ENCODE measurements around the gene NXPH4.

Gene NXPH4

GRCh38 chr12:57182918-57183575, 33.5 kb upstream of the NXPH4 start:
- H3K4me3 ChIP-seq (replicated peaks in 1 of 2; ENCODE audit: low read depth in 2 of 2, low read length in 2 of 2), result no peak overlapping the region

DNA sequence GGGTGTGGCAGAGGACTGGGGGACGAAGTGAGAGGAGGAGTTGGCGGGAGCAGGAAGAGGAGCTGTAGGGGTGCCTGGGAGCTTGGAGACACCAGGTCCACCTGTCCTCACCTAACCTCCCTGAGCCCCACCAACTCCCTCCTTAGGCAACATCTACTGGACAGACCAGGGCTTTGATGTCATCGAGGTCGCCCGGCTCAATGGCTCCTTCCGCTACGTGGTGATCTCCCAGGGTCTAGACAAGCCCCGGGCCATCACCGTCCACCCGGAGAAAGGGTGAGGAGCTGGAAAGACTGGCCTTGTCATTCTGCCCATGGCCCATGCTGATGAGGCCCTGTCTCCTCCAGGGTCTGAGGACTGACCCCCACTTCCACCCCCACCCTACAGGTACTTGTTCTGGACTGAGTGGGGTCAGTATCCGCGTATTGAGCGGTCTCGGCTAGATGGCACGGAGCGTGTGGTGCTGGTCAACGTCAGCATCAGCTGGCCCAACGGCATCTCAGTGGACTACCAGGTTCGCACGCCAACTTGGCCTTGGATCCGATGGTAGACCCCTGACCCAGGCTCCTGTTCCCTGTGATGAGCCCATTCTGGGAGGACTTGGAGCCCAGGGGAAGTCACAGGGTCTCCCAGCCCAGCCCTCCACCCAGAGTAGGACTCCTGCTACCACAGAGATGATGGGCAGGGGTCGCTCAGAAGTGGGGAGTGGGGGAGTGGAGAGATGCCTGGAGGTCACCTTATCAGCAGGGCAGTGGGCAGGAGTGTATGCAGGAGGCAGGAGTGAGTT, 32.5 kb upstream of the NXPH4 start:
- H3K4me3 ChIP-seq (replicated peaks in 1 of 2; ENCODE audit: low read depth in 2 of 2, low read length in 2 of 2), result no peak overlapping the region
- DNase-seq (ENCODE audit: low read depth in 2 of 2), result no peak

More at GRCh38 chr12:57182918-57183575, 33.5 kb upstream of the NXPH4 start:
- TF ChIP-seq, protein P1, sequence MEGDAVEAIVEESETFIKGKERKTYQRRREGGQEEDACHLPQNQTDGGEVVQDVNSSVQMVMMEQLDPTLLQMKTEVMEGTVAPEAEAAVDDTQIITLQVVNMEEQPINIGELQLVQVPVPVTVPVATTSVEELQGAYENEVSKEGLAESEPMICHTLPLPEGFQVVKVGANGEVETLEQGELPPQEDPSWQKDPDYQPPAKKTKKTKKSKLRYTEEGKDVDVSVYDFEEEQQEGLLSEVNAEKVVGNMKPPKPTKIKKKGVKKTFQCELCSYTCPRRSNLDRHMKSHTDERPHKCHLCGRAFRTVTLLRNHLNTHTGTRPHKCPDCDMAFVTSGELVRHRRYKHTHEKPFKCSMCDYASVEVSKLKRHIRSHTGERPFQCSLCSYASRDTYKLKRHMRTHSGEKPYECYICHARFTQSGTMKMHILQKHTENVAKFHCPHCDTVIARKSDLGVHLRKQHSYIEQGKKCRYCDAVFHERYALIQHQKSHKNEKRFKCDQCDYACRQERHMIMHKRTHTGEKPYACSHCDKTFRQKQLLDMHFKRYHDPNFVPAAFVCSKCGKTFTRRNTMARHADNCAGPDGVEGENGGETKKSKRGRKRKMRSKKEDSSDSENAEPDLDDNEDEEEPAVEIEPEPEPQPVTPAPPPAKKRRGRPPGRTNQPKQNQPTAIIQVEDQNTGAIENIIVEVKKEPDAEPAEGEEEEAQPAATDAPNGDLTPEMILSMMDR (IDR thresholded peaks at IDR 0.05; ENCODE audit: low read depth, low read length), result peak; percentile 81
- peak; percentile 66 to 68 for DNase-seq (ENCODE audit: low read depth in 2 of 2)

DNA sequence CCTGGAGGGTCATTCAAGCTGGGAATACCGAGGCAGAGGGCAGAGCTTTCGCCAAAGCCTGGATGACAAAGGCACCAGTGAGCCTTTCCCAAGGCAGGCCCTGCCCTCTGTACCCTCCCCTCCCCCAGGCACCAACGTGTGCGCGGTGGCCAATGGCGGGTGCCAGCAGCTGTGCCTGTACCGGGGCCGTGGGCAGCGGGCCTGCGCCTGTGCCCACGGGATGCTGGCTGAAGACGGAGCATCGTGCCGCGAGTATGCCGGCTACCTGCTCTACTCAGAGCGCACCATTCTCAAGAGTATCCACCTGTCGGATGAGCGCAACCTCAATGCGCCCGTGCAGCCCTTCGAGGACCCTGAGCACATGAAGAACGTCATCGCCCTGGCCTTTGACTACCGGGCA, 31.2 kb upstream of the NXPH4 start:
- H3K4me3 ChIP-seq (replicated peaks in 1 of 2; ENCODE audit: low read depth in 2 of 2, low read length in 2 of 2), result no peak overlapping the region
- TF ChIP-seq, protein P1 (IDR thresholded peaks at IDR 0.05; ENCODE audit: low read depth, low read length), result no peak
- DNase-seq (ENCODE audit: low read depth in 2 of 2), result no peak

More for the DNA sequence above, 32.5 kb upstream of the NXPH4 start:
- TF ChIP-seq, protein P1 (IDR thresholded peaks at IDR 0.05; ENCODE audit: low read depth, low read length), result no peak

GRCh38 chr12:57185906-57186508, 30.6 kb upstream of the NXPH4 start:
- no peak overlapping the region for H3K4me3 ChIP-seq (replicated peaks in 1 of 2; ENCODE audit: low read depth in 2 of 2, low read length in 2 of 2)
- no peak for DNase-seq (ENCODE audit: low read depth in 2 of 2)
- TF ChIP-seq, protein P1 (IDR thresholded peaks at IDR 0.05; ENCODE audit: low read depth, low read length), result no peak

GRCh38 chr12:57187222-57188089, 29.1 kb upstream of the NXPH4 start:
- DNase-seq (ENCODE audit: low read depth in 2 of 2), result no peak
- no peak overlapping the region for H3K4me3 ChIP-seq (replicated peaks in 1 of 2; ENCODE audit: low read depth in 2 of 2, low read length in 2 of 2)
- TF ChIP-seq, protein P1 (IDR thresholded peaks at IDR 0.05; ENCODE audit: low read depth, low read length), result no peak

GRCh38 chr12:57188090-57188425, 28.5 kb upstream of the NXPH4 start:
- TF ChIP-seq, protein P1 (IDR thresholded peaks at IDR 0.05; ENCODE audit: low read depth, low read length), result no peak
- no peak for DNase-seq (ENCODE audit: low read depth in 2 of 2)
- no peak overlapping the region for H3K4me3 ChIP-seq (replicated peaks in 1 of 2; ENCODE audit: low read depth in 2 of 2, low read length in 2 of 2)
